HEK293 (cell line): ENCODE data around the gene AMY1B.
"Not testable (repeated sequence)": the region's sequence is repeated elsewhere in the genome, so short reads cannot be mapped to it uniquely, and the experiment has no call there.

ENCODE experiments used
- CTCF ChIP-seq: fragments of 450-650 bp; formaldehyde crosslinking; IDR thresholded peaks from 2 replicates; pipeline ENCODE4 v1.5.1; 2016; ENCODE audit warnings: missing biosample characterization, missing genetic modification characterization
- SP2 ChIP-seq: fragments of 450-650 bp; formaldehyde crosslinking; IDR thresholded peaks from 2 replicates; pipeline ENCODE4 v1.5.1; 2016; ENCODE audit warnings: missing biosample characterization, missing genetic modification characterization
- YY2 ChIP-seq: fragments of 450-650 bp; formaldehyde crosslinking; IDR thresholded peaks from 2 replicates; pipeline ENCODE4 v1.5.1; 2016; ENCODE audit warnings: missing biosample characterization, missing genetic modification characterization
- ZNF114 ChIP-seq: fragments of 450-650 bp; formaldehyde crosslinking; IDR thresholded peaks from 2 replicates; pipeline ENCODE4 v1.5.0; 2017; ENCODE audit warnings: missing biosample characterization, missing genetic modification characterization
- ZNF280C ChIP-seq: fragments of 450-650 bp; formaldehyde crosslinking; IDR thresholded peaks from 2 replicates; pipeline ENCODE4 v1.5.1; 2016; ENCODE audit warnings: missing biosample characterization, missing genetic modification characterization
- ZNF341 ChIP-seq: fragments of 450-650 bp; formaldehyde crosslinking; IDR thresholded peaks from 2 replicates; pipeline ENCODE4; 2016; ENCODE audit warnings: low read depth, missing biosample characterization, missing genetic modification characterization
- ZNF529 ChIP-seq: fragments of 450-650 bp; formaldehyde crosslinking; IDR thresholded peaks from 2 replicates; pipeline ENCODE4 v1.5.1; 2017; ENCODE audit warnings: missing genetic modification characterization, missing biosample characterization; ENCODE audit not compliant: insufficient replicate concordance
- ZNF548 ChIP-seq: fragments of 450-650 bp; formaldehyde crosslinking; IDR thresholded peaks from 2 replicates; pipeline ENCODE4 v1.5.1; 2016; ENCODE audit warnings: missing biosample characterization, missing genetic modification characterization
- ZNF610 ChIP-seq: fragments of 450-650 bp; formaldehyde crosslinking; IDR thresholded peaks from 2 replicates; pipeline ENCODE4 v1.5.1; 2016; ENCODE audit warnings: missing biosample characterization, missing genetic modification characterization, borderline replicate concordance
- ZNF670 ChIP-seq: fragments of 450-650 bp; formaldehyde crosslinking; IDR thresholded peaks from 2 replicates; pipeline ENCODE4 v1.5.1; 2016; ENCODE audit warnings: missing biosample characterization, missing genetic modification characterization, low read depth
- ZNF776 ChIP-seq: fragments of 450-650 bp; formaldehyde crosslinking; IDR thresholded peaks from 2 replicates; pipeline ENCODE4 v1.5.0; 2017; ENCODE audit warnings: missing biosample characterization, missing genetic modification characterization, borderline replicate concordance
- ZSCAN23 ChIP-seq: fragments of 450-650 bp; formaldehyde crosslinking; IDR thresholded peaks from 2 replicates; pipeline ENCODE4 v1.5.1; 2016; ENCODE audit warnings: missing biosample characterization, missing genetic modification characterization

GRCh38 chr1:103744449-103744848, 48.4 kb upstream of the AMY1B start:
- not testable (repeated sequence) for TF ChIP-seq CTCF; ZNF280C (tag by site-specific recombination); YY2 (tag by site-specific recombination); ZNF341 (tag by site-specific recombination); ZSCAN23 (tag by site-specific recombination); ZNF610 (tag by site-specific recombination); SP2; ZNF776 (tag by site-specific recombination); ZNF114; ZNF548 (tag by site-specific recombination); ZNF529 (tag by site-specific recombination); ZNF670 (tag by site-specific recombination)
